CD4-positive, alpha-beta memory T cell (primary cell): ENCODE data around the gene SEMG2. TPM values are rescaled to one million over a fixed set of nuclear protein-coding genes. Genes with fewer than 3 reads are reported as not detected.

ENCODE experiments used
- CTCF ChIA-PET: fragments of 350-600 bp; sonication (Branson Sonifier 250); formaldehyde crosslinking; loops from one replicate; lab custom pipeline; 2021; ENCODE audit warnings: inconsistent platforms; ENCODE audit not compliant: partially characterized antibody; lab: Charles Lee
- POLR2A ChIA-PET: fragments of 350-600 bp; sonication (Branson Sonifier 250); formaldehyde crosslinking; loops from one replicate; lab custom pipeline; 2021; ENCODE audit not compliant: partially characterized antibody; lab: Charles Lee
- DNase-seq, 5 donors: peaks; one replicate each; pipeline versions ENCODE4 v3.0.0 to v3.0.0-alpha.2; 2020 to 2022; ENCODE audit warnings: mixed read lengths in 1 of 5
- H3K27ac ChIP-seq: one replicate; pipeline ENCODE4 v1.7.0; 2013; ENCODE audit warnings: low read depth, low read length
- H3K27me3 ChIP-seq: 2 replicates; pipeline ENCODE4 v1.7.0; 2013; ENCODE audit warnings: mild to moderate bottlenecking, low read length, moderate library complexity; ENCODE audit not compliant: insufficient read depth
- H3K36me3 ChIP-seq: 2 replicates; pipeline ENCODE4 v1.7.0; 2013; ENCODE audit warnings: mild to moderate bottlenecking, low read length, moderate library complexity; ENCODE audit not compliant: insufficient read depth
- H3K4me1 ChIP-seq: 2 replicates; pipeline ENCODE4 v1.7.0; 2013; ENCODE audit warnings: mild to moderate bottlenecking, low read length, moderate library complexity; ENCODE audit not compliant: insufficient read depth
- H3K4me3 ChIP-seq, 2 donors: one replicate each; pipeline ENCODE4 v1.7.0; 2013; ENCODE audit warnings: low read length in 2 of 2, mild to moderate bottlenecking in 1 of 2
- H3K9me3 ChIP-seq, 2 donors: one replicate each; pipeline ENCODE4 v1.7.0; 2013; ENCODE audit warnings: low read length in 2 of 2, control low read depth in 1 of 2; ENCODE audit not compliant: control insufficient read depth in 1 of 2
- H3K27ac Mint-ChIP-seq, 7 donors: one replicate each; pipeline ENCODE4 v1.8.0; 2020 to 2021; ENCODE audit warnings: mixed read lengths in 7 of 7, mild to moderate bottlenecking in 6 of 7, inconsistent platforms in 3 of 7, moderate library complexity in 3 of 7
- H3K27me3 Mint-ChIP-seq, 2 donors: one replicate each; pipeline ENCODE4 v1.8.0; 2020 to 2021; ENCODE audit warnings: mixed read lengths in 2 of 2
- H3K36me3 Mint-ChIP-seq, 2 donors: one replicate each; pipeline ENCODE4 v1.8.0; 2020 to 2021; ENCODE audit warnings: mixed read lengths in 2 of 2, inconsistent platforms in 1 of 2, mild to moderate bottlenecking in 1 of 2
- H3K4me1 Mint-ChIP-seq, 4 donors: one replicate each; pipeline ENCODE4 v1.8.0; 2020 to 2021; ENCODE audit warnings: mixed read lengths in 4 of 4, mild to moderate bottlenecking in 1 of 4
- H3K4me3 Mint-ChIP-seq, 8 donors: one replicate each; pipeline ENCODE4 v1.8.0; 2020 to 2021; ENCODE audit warnings: mixed read lengths in 8 of 8, mild to moderate bottlenecking in 7 of 8, moderate library complexity in 6 of 8, inconsistent platforms in 3 of 8
- H3K9me3 Mint-ChIP-seq, 8 donors: one replicate each; pipeline ENCODE4 v1.8.0; 2020 to 2021; ENCODE audit warnings: mixed read lengths in 8 of 8, mild to moderate bottlenecking in 5 of 8, inconsistent platforms in 3 of 8, moderate library complexity in 1 of 8
- intact Hi-C: fragments of 100-400 bp; cut with micrococcal nuclease; formaldehyde crosslinking; loops from one replicate; pipeline ENCODE4 v1.15.1; 2023
- polyA plus RNA-seq, 2 donors: library from polyadenylated mRNA; unstranded; fragments of 300-500 nt; fragmentation: Illumina TruSeq; gene quantifications; one replicate each; pipeline ENCODE4 v1.2.3, GENCODE V29; 2021
- total RNA-seq, 2 experiments: library from RNA; stranded (reverse); gene quantifications; one replicate each; pipeline ENCODE4 v1.2.3, GENCODE V29; 2021

The SEMG2 gene
- total and polyA plus RNA-seq, 4 experiments from 2014 or later, result not detected

DNA sequence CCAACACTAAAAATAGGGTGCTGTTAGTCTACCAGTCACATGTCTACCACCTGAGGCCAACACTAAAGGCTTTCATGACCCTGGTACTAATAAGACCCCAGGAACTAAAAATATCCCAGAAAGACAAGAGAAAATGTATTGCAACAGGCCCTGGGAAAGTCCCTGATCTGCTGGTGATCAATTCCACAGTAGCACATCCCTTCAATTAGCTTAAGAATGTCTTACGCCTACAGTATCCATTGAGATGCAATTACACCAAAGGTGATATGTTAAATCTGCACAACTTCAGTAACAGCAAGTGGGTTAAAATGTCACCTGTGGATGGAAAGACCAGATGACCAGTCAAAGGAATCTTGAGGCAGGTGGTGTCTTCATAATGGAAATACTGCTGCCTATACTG lies 11.2 kb upstream of the SEMG2 start:
- H3K36me3 Mint-ChIP-seq, result no peaks in the 10 kb centered on the region
- H3K27me3 Mint-ChIP-seq, result peaks cover 28 to 32% of the 10 kb centered on the region in 2 donors
- POLR2A ChIA-PET, result interaction anchor here (0.7 kb wide), 1 partner anchor 22 kb away, joined by 3 read pairs; no protein-coding TSS in a partner anchor
- Histone ChIP-seq H3K27ac (no peak overlapping the region), H3K36me3 (no peaks in the 10 kb centered on the region), H3K4me3 (no peak overlapping the region), H3K9me3 (no peaks in the 10 kb centered on the region), H3K27me3 (peaks cover 4% of the 10 kb centered on the region), H3K4me1 (no peaks in the 10 kb centered on the region)
- intact Hi-C loops, result no loop called here
- CTCF ChIA-PET, result no interaction called here
- H3K4me1 Mint-ChIP-seq, result no peaks in the 10 kb centered on the region
- no peak for DNase-seq
- no peak overlapping the region for H3K4me3 Mint-ChIP-seq
- peaks cover 0 to 3% (median 0%) of the 10 kb centered on the region in 8 donors for H3K9me3 Mint-ChIP-seq
- H3K27ac Mint-ChIP-seq, result no peak overlapping the region

DNA sequence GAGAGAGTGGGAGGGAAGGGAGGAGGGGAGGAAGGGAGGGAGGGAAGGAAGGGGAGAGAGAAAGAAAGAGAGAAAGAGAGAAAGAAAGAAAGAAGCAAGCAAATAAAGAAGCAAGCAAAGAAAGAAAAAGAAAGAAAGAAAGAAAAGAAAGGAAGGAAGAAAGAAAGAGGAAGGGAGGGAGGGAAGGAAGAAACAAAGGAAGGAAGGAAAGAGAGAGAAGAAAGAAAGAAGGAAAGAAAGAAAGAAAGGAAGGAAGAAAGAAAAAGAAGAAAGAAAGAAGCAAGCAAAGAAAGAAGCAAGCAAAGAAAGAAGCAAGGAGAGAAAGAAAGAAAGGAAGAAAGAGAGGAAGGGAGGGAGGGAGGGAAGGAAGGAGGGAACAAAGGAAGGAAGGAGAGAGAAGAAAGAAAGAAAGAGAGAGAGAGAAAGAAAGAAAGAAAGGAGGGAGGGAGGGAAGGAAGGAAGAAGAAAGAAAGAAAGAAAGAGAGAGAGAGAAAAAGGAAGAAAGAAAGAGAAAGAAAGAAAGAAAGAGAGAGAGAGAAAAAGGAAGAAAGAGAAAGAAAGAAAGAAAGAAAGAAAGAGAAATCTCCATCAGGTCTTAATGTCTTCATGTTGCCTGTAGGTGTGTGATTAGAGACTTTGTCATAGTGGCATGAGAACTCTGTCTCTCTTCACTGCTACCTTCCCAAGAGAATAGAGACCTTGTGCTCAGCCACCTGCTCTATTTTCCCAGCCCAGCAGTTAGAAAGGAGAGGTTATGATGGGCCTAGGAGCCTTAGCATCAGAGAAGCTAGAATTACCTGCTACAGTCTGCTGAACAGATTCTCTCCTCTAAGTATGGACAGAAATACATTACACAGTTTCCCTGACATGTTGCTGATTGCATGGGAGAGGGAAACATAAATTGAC lies 9.4 kb upstream of the SEMG2 start:
- intact Hi-C loops, result no loop called here
- H3K4me1 Mint-ChIP-seq, result no peaks in the 10 kb centered on the region
- no peak overlapping the region for H3K4me3 ChIP-seq
- no peaks in the 10 kb centered on the region for H3K36me3 ChIP-seq
- DNase-seq, result no peak
- no peak overlapping the region for H3K4me3 Mint-ChIP-seq
- no peak overlapping the region for H3K27ac ChIP-seq
- no peaks in the 10 kb centered on the region for H3K36me3 Mint-ChIP-seq
- peaks cover 2% of the 10 kb centered on the region for H3K27me3 ChIP-seq
- no peaks in the 10 kb centered on the region for H3K4me1 ChIP-seq
- H3K9me3 Mint-ChIP-seq, result peaks cover 0 to 2% (median 0%) of the 10 kb centered on the region in 8 donors
- ChIA-PET CTCF (no interaction called here), POLR2A (no interaction called here)
- no peaks in the 10 kb centered on the region for H3K9me3 ChIP-seq
- no peak overlapping the region for H3K27ac Mint-ChIP-seq
- H3K27me3 Mint-ChIP-seq, result peaks cover 17 to 21% of the 10 kb centered on the region in 2 donors

- Histone ChIP-seq H3K9me3 (no peaks in the 10 kb centered on the region), H3K4me1 (no peaks in the 10 kb centered on the region), H3K27ac (no peak overlapping the region), H3K36me3 (no peaks in the 10 kb centered on the region), H3K4me3 (no peak overlapping the region), H3K27me3 (no peaks in the 10 kb centered on the region)
- H3K4me3 Mint-ChIP-seq, result no peak overlapping the region
- POLR2A ChIA-PET, result no interaction called here
- intact Hi-C loops, result no loop called here
- DNase-seq, result no peak
- peaks cover 11 to 17% of the 10 kb centered on the region in 2 donors for H3K27me3 Mint-ChIP-seq
- no peak overlapping the region for H3K27ac Mint-ChIP-seq
- CTCF ChIA-PET, result no interaction called here
- no peaks in the 10 kb centered on the region for H3K4me1 Mint-ChIP-seq
- H3K9me3 Mint-ChIP-seq, result peaks cover 0 to 2% (median 0%) of the 10 kb centered on the region in 8 donors
- H3K36me3 Mint-ChIP-seq, result no peaks in the 10 kb centered on the region
Measured at GRCh38 chr20:45212836-45213235, 8.3 kb upstream of the SEMG2 start.

GRCh38 chr20:45218124-45218523 lies 3.0 kb upstream of the SEMG2 start:
- peaks cover 0 to 2% (median 0%) of the 10 kb centered on the region in 8 donors for H3K9me3 Mint-ChIP-seq
- no peaks in the 10 kb centered on the region for H3K9me3 ChIP-seq
- no peaks in the 10 kb centered on the region for H3K36me3 ChIP-seq
- H3K27ac Mint-ChIP-seq, result no peak overlapping the region
- H3K27me3 Mint-ChIP-seq, result peaks cover 32 to 35% of the 10 kb centered on the region in 2 donors
- H3K4me1 ChIP-seq, result no peaks in the 10 kb centered on the region
- no peaks in the 10 kb centered on the region for H3K36me3 Mint-ChIP-seq
- H3K4me3 ChIP-seq, result no peak overlapping the region
- no peak overlapping the region for H3K4me3 Mint-ChIP-seq
- CTCF ChIA-PET, result no interaction called here
- no peaks in the 10 kb centered on the region for H3K4me1 Mint-ChIP-seq
- no peak for DNase-seq
- no peaks in the 10 kb centered on the region for H3K27me3 ChIP-seq
- POLR2A ChIA-PET, result no interaction called here
- H3K27ac ChIP-seq, result no peak overlapping the region
- intact Hi-C loops, result no loop called here

- Mint-ChIP-seq H3K9me3 (peaks cover 0 to 2% (median 0%) of the 10 kb centered on the region in 8 donors), H3K27ac (no peak overlapping the region), H3K4me3 (no peak overlapping the region), H3K36me3 (no peaks in the 10 kb centered on the region), H3K27me3 (peaks cover 33 to 35% of the 10 kb centered on the region in 2 donors), H3K4me1 (no peaks in the 10 kb centered on the region)
- Histone ChIP-seq H3K4me3 (no peak overlapping the region), H3K27me3 (no peaks in the 10 kb centered on the region), H3K27ac (no peak overlapping the region), H3K36me3 (no peaks in the 10 kb centered on the region), H3K4me1 (no peaks in the 10 kb centered on the region), H3K9me3 (no peaks in the 10 kb centered on the region)
- POLR2A ChIA-PET, result no interaction called here
- intact Hi-C loops, result no loop called here
- no peak for DNase-seq
- CTCF ChIA-PET, result no interaction called here
Measured at GRCh38 chr20:45218636-45219035, 2.5 kb upstream of the SEMG2 start.

GRCh38 chr20:45223136-45223535 lies 2.0 kb downstream of the SEMG2 start:
- CTCF ChIA-PET, result no interaction called here
- intact Hi-C loops, result no loop called here
- Histone ChIP-seq H3K27me3 (no peaks in the 10 kb centered on the region), H3K9me3 (no peaks in the 10 kb centered on the region), H3K4me3 (no peak overlapping the region), H3K36me3 (no peaks in the 10 kb centered on the region), H3K4me1 (no peaks in the 10 kb centered on the region), H3K27ac (no peak overlapping the region)
- Mint-ChIP-seq H3K27ac (no peak overlapping the region), H3K27me3 (peaks cover 28 to 38% of the 10 kb centered on the region in 2 donors), H3K9me3 (no peaks in the 10 kb centered on the region), H3K4me1 (no peaks in the 10 kb centered on the region), H3K4me3 (no peak overlapping the region), H3K36me3 (no peaks in the 10 kb centered on the region)
- DNase-seq, result no peak
- POLR2A ChIA-PET, result no interaction called here

DNA sequence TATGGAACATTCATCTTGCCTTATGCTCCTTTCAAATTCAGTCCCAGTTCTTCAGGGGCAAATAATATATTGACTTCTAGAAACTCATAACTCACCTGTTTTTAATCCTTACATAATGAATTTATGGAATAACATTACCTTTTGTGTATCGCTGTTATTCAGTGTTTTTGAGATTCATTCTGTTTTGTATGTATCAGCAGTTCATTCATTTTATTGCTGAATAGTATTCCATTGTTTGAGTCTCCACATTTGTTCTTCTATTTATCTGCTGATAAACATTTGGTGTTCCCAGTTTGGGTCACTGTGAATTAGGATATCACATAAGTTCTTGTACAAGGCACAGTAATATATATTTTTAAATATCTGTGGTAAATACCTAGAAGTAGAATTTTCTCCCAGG lies 5.1 kb downstream of the SEMG2 start:
- Histone ChIP-seq H3K27ac (no peak overlapping the region), H3K4me1 (no peaks in the 10 kb centered on the region), H3K36me3 (no peaks in the 10 kb centered on the region), H3K4me3 (no peak overlapping the region), H3K27me3 (no peaks in the 10 kb centered on the region), H3K9me3 (no peaks in the 10 kb centered on the region)
- Mint-ChIP-seq H3K9me3 (no peaks in the 10 kb centered on the region), H3K4me1 (no peaks in the 10 kb centered on the region), H3K27ac (no peak overlapping the region), H3K27me3 (peaks cover 33 to 35% of the 10 kb centered on the region in 2 donors), H3K36me3 (no peaks in the 10 kb centered on the region), H3K4me3 (no peak overlapping the region)
- ChIA-PET CTCF (no interaction called here), POLR2A (no interaction called here)
- intact Hi-C loops, result no loop called here
- DNase-seq, result no peak
